Tibial artery (tissue), 4 donors: ENCODE measurements around the gene KPNA5.
A peak's percentile ranks its signal among the peaks of the same experiment; 100 is the strongest.

ENCODE experiments used
- DNase-seq, 2 donors: peaks; one replicate each; pipeline ENCODE4 v3.0.0-alpha.2; 2019
- H3K27ac ChIP-seq, 2 donors: fragments of 200-600 bp; sonication (generic) in 1 of 2; 1 replicate in 1 of 2; 2 replicates in 1 of 2; pipeline ENCODE4 v1.5.1; 2018 to 2019; ENCODE audit warnings: mild to moderate bottlenecking in 1 of 2
- H3K27me3 ChIP-seq, 2 donors: fragments of 200-600 bp; sonication (generic) in 1 of 2; one replicate each; pipeline versions ENCODE4 v1.5.1 to v1.6.0; 2016 to 2019
- H3K36me3 ChIP-seq, 3 donors: fragments of 200-600 bp; sonication (generic) in 2 of 3; one replicate each; pipeline ENCODE4 v1.5.1; 2016 to 2019; ENCODE audit warnings: mild to moderate bottlenecking in 2 of 3
- H3K4me1 ChIP-seq, 4 donors: fragments of 200-600 bp; sonication (generic) in 2 of 4; 1 replicate in 3 of 4; 2 replicates in 1 of 4; pipeline ENCODE4 v1.5.1; 2016 to 2019
- H3K4me3 ChIP-seq, 2 donors: fragments of 200-600 bp; sonication (generic) in 1 of 2; 1 replicate in 1 of 2; 2 replicates in 1 of 2; pipeline ENCODE4 v1.5.1; 2018 to 2019; ENCODE audit warnings: mild to moderate bottlenecking in 2 of 2
- H3K9me3 ChIP-seq, 3 donors: fragments of 200-600 bp; sonication (generic) in 1 of 3; one replicate each; pipeline ENCODE4 v1.5.1; 2016 to 2019
- CTCF ChIP-seq, 2 experiments: fragments of 200-600 bp in 1 of 2; fragments of 450-650 bp in 1 of 2; IDR thresholded peaks; one replicate each; pipeline ENCODE4 v1.5.1; 2017 to 2019; ENCODE audit warnings: antibody characterized with exemption in 2 of 2, mild to moderate bottlenecking in 1 of 2, moderate library complexity in 1 of 2
- intact Hi-C: fragments of 100-400 bp; cut with DNase I; formaldehyde crosslinking; loops from one replicate; pipeline ENCODE4 v1.15.0; 2023; ENCODE audit warnings: low total_unique reads

The KPNA5 gene

GRCh38 chr6:116666869-116667268, 14.1 kb upstream of the KPNA5 start:
- intact Hi-C loops: no loop called here
- H3K27me3 ChIP-seq: no peaks in the 10 kb centered on the region
- no peaks in the 10 kb centered on the region for H3K36me3 ChIP-seq
- no peaks in the 10 kb centered on the region for H3K9me3 ChIP-seq
- no peak for TF ChIP-seq CTCF (IDR thresholded peaks at IDR 0.05)
- no peak for DNase-seq
- no peak overlapping the region for H3K27ac ChIP-seq
- H3K4me1 ChIP-seq: peaks cover 3 to 37% (median 8%) of the 10 kb centered on the region in 4 donors
- H3K4me3 ChIP-seq: no peak overlapping the region

- Histone ChIP-seq H3K36me3 (no peaks in the 10 kb centered on the region), H3K27ac (peak overlapping the region in 1 of 2 donors; percentile 76), H3K4me3 (peak overlapping the region; percentile 83 to 93), H3K4me1 (peaks cover 3 to 37% (median 8%) of the 10 kb centered on the region in 4 donors), H3K9me3 (no peaks in the 10 kb centered on the region), H3K27me3 (no peaks in the 10 kb centered on the region)
- intact Hi-C loops: no loop called here
- no peak for TF ChIP-seq CTCF (IDR thresholded peaks at IDR 0.05)
- DNase-seq: no peak
These were observed 13.4 kb upstream of the KPNA5 start for GRCh38 chr6:116667623-116668022.

DNA sequence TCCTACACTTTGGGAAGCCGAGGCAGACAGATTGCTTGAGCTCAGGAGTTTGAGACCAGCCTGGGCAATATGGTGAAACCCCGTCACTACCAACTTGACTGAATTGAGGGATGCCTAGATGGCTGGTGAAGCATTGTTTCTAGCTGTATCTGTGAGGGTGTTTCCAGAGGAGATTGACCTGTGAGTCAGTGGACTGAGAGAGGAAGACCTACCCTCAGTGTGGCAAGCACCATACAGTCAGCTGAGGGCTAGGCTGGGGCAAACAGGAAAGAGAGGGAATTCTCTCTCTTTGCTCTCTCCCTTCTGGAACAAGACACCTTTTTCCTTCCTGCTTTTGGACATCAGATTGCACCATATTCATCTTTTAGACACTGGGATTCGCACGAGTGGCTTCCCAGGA, 8.7 kb upstream of the KPNA5 start:
- H3K27ac ChIP-seq: no peak overlapping the region
- no peaks in the 10 kb centered on the region for H3K36me3 ChIP-seq
- no peaks in the 10 kb centered on the region for H3K27me3 ChIP-seq
- DNase-seq: no peak
- no peaks in the 10 kb centered on the region for H3K9me3 ChIP-seq
- TF ChIP-seq CTCF (IDR thresholded peaks at IDR 0.05): no peak
- H3K4me1 ChIP-seq: peaks cover 0 to 6% (median 4%) of the 10 kb centered on the region in 4 donors
- H3K4me3 ChIP-seq: no peak overlapping the region
- intact Hi-C loops: no loop called here

DNA sequence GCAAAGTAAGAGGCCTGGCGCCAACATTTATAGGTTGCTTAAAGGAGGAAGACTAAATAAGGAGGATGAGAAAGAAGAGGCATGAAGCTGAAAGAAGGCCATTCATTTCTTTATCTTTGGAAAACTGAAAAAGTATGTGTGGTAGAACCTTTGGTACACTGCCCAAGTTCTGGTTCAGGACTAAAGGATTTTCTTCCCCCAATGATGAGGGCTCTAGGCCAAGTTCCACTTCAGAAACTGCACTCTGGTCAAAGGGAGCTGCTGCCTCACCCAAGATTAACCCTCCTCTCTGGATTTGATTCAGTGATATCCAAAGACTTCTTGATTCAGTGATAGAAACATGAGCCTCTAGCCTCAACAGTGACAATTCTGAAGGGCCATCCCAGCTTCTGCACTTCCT, 5.0 kb upstream of the KPNA5 start:
- Histone ChIP-seq H3K27me3 (no peaks in the 10 kb centered on the region), H3K9me3 (no peaks in the 10 kb centered on the region), H3K4me3 (no peak overlapping the region), H3K4me1 (peaks cover 0 to 7% (median 4%) of the 10 kb centered on the region in 4 donors), H3K27ac (no peak overlapping the region), H3K36me3 (no peaks in the 10 kb centered on the region)
- intact Hi-C loops: no loop called here
- no peak for TF ChIP-seq CTCF (IDR thresholded peaks at IDR 0.05)
- DNase-seq: no peak

GRCh38 chr6:116682334-116682712, 1.3 kb downstream of the KPNA5 start:
- intact Hi-C loops: no loop called here
- peak overlapping the region; percentile 74 to 75 for H3K4me3 ChIP-seq
- no peak for DNase-seq

More at GRCh38 chr6:116682334-116682712, 1.3 kb downstream of the KPNA5 start:
- Histone ChIP-seq H3K27ac (peak overlapping the region; percentile 89), H3K4me1 (peaks cover 0 to 33% (median 11%) of the 10 kb centered on the region in 4 donors), H3K9me3 (no peaks in the 10 kb centered on the region), H3K36me3 (no peaks in the 10 kb centered on the region), H3K27me3 (no peaks in the 10 kb centered on the region)
- TF ChIP-seq CTCF (IDR thresholded peaks at IDR 0.05): no peak
